Spleen (tissue), 3 donors: ENCODE data around the gene IQGAP1.

Source experiments
- POLR2A ChIP-seq, 3 donors: fragments of 450-650 bp; IDR thresholded peaks; one replicate each; pipeline ENCODE4 v1.5.1; 2017; ENCODE audit warnings: antibody characterized with exemption in 3 of 3, mild to moderate bottlenecking in 1 of 3
- POLR2AphosphoS5 ChIP-seq, 3 donors: sonication (generic); formaldehyde crosslinking; IDR thresholded peaks; one replicate each; pipeline ENCODE4 v1.5.1; 2017; ENCODE audit warnings: antibody characterized with exemption in 3 of 3

GRCh38 chr15:90493647-90494046 is 105.6 kb downstream of the IQGAP1 start:
- TF ChIP-seq POLR2A (IDR thresholded peaks at IDR 0.05), result no peak
- no peak for TF ChIP-seq POLR2AphosphoS5 (IDR thresholded peaks at IDR 0.05)
